HG03571 (cell line): ENCODE data around the gene SMG6.
"Not testable (repeated sequence)": the region's sequence is repeated elsewhere in the genome, so short reads cannot be mapped to it uniquely, and the experiment has no call there.

Experiments used
- ATAC-seq: cut with Tn5 transposase; IDR thresholded peaks from one replicate; pipeline ENCODE4 v1.9.1; 2021; ENCODE audit not compliant: unreplicated experiment

The SMG6 gene

DNA sequence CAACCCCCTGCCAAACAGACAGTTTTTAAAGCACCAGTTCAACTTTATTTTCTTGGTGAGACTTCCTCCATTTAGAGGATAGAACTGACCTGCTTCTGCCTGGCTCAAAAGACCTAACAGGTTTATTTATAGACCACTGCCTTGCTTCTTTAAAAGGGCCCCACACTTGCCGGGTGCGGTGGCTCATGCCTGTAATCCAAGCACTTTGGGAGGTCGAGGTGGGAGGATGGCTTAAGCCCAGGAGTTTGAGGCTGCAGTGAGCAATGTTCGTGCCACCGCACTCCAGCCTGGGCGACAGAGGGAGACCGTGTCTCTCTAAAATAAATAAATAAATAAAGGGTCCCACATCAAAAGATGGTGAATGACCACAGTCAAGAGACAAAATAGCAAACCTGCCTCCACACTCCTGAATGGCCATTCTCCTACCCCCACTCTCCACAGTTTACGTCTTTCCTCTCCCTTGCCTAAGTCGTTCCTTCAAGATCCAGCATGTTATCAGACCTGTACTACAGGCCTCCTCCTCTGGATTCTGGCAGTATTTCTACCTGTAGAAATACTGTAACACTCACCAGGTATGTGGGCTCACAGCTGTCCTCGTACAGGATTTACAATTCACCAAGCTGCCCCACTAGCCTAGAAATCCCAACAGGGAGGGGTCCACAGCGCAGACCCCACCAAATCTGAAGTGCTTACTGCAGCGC, 95.6 kb downstream of the SMG6 start:
- ATAC-seq, result no peak

- no peak for ATAC-seq
These were observed 99.2 kb downstream of the SMG6 start for GRCh38 chr17:2204393-2204792.

- no peak for ATAC-seq
These were observed 99.8 kb downstream of the SMG6 start for GRCh38 chr17:2203818-2204217.

- ATAC-seq, result no peak
These were observed 100.5 kb downstream of the SMG6 start for GRCh38 chr17:2202996-2203575.

DNA sequence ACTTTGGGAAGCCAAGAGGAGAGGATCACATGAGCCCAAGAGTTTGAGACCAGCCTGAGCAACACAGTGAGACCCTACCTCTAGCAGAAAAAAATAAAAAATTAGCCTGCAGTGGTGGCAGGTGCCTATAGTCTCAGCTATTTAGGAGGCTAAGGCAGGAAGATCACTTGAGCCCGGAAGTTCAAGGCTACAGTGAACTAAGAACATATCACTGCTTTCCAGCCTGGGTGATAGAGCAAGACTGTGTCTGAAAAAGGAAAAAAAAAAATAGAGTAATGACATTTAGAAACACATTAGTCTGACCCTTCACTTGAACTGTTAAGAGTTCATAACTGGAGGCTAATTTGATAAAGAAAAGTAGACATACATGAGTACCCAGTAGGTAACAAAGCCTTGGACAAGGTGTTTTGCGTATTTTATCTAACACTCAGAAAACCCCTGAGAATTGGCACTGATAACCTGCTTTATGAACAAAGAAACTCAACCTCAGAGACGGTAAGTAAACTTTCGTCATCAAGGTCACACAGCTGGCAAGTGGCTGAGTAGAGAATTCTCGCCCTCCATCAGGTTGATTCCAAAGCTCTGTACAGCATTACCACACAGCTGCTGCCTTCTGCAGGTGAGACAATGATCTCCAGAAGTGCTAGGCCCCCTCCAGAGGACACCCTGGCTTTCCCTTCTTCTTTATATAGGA, 101.1 kb downstream of the SMG6 start:
- no peak for ATAC-seq

DNA sequence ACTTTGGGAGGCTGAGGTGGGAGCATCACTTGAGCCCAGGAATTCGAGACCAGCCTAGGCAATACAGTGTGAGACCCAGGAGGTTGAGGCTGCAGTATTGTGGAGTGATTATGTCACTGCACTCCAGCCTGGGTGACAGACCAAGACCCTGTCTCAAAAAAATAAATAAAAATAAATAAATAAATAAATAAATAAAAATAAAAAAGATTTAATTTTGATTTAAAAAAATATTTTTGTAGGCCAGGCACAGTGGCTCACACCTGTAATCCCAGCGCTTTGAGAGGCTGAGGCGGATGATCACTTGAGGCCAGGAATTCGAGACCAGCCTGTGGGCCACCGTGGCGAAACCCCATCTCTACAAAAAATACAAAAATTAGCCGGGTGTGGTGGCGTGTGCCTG, 104.2 kb downstream of the SMG6 start:
- not testable (repeated sequence) for ATAC-seq

- no peak for ATAC-seq
These were observed 104.7 kb downstream of the SMG6 start for GRCh38 chr17:2198927-2199326.

DNA sequence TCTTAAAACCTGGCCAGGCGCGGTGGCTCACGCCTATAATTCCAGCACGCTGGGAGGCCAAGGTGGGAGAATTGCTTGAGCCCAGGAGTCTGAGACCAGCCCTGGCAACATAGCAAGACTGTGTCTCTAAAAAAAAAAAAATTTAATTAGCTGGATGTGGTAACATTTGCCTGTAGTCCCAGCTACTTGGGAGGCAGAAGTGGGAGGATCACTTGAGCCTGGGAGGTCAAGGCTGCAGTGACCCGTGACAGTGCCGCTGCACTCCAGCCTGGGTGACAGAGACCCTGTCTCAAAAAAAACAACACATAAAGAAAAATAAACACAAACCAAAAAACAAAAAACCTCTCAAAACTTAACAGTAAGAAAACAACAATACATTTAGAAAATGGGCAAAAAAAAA, 106.3 kb downstream of the SMG6 start:
- ATAC-seq, result no peak

GRCh38 chr17:2195729-2196128, 107.9 kb downstream of the SMG6 start:
- no peak for ATAC-seq

DNA sequence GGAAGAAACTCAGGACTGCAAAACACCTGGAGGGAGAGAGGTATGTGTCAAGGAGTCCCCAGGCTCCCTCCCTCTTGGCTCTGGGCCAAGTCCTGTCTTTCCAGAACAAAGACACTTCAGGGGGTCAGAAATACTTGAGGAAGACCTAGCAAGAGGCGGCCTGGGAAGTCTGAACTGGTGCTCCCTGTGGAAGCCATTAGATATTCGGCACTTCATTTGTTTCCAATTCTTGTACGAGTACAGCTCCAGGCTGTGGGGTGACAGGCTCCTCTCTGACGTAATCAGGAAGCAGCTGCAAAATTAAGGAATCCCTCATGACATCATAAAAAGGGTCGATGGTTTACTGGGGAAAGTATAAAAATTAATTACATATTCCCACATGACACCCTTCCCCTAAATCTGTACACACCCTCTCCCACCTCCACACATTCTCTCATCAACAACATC, 108.7 kb downstream of the SMG6 start:
- no peak for ATAC-seq

- ATAC-seq, result peak; percentile 66
These were observed 111.1 kb downstream of the SMG6 start for GRCh38 chr17:2192367-2193057.

- no peak for ATAC-seq
These were observed 111.8 kb downstream of the SMG6 start for GRCh38 chr17:2191785-2192184.

- ATAC-seq, result no peak
These were observed 112.4 kb downstream of the SMG6 start for GRCh38 chr17:2191227-2191626.

DNA sequence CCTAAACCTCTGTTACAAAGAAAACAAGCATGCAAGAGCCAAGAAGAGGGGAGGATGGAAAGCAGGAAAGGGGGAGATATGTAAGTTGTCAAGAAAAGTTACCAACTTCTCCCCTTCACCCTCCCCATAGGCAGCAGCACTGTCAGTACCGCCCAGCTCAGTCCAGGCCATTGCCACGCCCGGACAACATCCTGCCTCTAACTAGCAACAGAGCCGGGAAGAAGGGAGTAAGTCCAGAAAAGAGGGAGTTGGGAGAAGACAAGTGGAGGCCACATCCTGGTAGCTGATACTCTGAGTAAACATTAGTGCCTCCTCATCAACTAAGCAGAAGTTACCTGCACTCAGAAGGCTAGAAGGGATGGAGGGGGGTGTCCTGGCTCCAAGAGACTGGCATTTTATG, 113.6 kb downstream of the SMG6 start:
- no peak for ATAC-seq

- ATAC-seq, result no peak
These were observed 114.5 kb downstream of the SMG6 start for GRCh38 chr17:2188971-2189630.

DNA sequence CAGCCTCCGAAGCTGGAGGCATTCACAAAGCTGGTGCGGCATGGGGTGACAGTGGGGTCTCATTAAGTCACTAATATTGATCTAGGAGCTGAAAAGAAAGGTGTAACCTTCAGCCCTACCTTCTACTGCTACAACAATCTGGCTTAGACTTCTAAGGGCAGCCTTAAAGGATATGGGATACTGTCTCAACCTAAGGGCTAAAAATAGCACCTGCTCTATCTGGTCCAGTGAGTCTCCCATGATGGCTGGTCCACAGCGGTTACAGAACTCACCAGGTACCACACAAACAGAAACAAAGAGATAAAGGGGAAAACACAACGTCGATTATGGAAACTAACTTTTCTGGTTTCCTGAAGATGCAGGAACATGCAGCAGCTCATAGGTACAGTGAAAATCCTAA, 115.8 kb downstream of the SMG6 start:
- ATAC-seq, result no peak

- no peak for ATAC-seq
These were observed 116.6 kb downstream of the SMG6 start for GRCh38 chr17:2186937-2187336.

- ATAC-seq, result no peak
These were observed 118.3 kb downstream of the SMG6 start for GRCh38 chr17:2184993-2185931.

GRCh38 chr17:2183346-2183745, 120.2 kb downstream of the SMG6 start:
- no peak for ATAC-seq

DNA sequence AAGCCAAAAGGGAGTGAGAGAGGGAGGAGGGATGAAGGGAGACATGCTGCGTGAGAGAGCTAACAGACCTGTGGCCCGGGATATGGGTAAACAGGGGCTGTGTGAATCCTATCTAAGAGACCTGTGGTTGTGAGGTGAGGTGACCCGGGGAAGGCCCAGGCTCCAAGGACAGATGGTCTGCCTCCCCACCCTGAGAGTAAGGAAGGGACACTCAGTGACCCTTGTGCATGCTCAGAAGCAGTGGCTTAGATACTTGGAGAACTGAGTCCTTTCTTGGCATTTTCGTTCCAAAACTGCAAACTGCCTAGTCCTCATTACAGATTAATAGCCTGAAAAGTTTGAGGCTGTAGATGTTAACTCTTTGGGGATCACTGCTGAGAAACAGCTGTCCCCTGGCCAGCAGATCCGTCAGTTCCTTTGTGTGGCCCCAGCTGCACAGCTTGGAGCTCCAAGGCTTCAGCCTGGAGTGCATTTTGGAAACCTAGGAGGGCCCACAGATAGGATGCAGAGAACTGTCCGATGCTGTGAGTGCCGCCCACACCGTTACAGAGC, 121.6 kb downstream of the SMG6 start:
- ATAC-seq, result no peak
